GM13977 (cell line): ENCODE results near the gene TMEM91.

Experiments
- DNase-seq: peaks from one replicate; pipeline ENCODE4 v3.0.0; 2012; ENCODE audit warnings: low spot score
- in situ Hi-C: fragments of 300-500 bp; cut with MboI; formaldehyde crosslinking; loops from one replicate; pipeline ENCODE4 v1.12.0; 2022; ENCODE audit warnings: low sequenced_read_pairs, low pct_unique_long_range_greater_than_20kb, mixed read lengths, inconsistent platforms; ENCODE audit not compliant: unreplicated experiment
- TF ChIP-seq, protein P1 (sequence below): IDR thresholded peaks from 2 replicates; pipeline ENCODE4 v1.5.1; 2012; ENCODE audit warnings: mild to moderate bottlenecking, control low read depth; ENCODE audit not compliant: insufficient read depth; ENCODE audit errors: extremely low read depth, missing control alignments

The TMEM91 gene

DNA sequence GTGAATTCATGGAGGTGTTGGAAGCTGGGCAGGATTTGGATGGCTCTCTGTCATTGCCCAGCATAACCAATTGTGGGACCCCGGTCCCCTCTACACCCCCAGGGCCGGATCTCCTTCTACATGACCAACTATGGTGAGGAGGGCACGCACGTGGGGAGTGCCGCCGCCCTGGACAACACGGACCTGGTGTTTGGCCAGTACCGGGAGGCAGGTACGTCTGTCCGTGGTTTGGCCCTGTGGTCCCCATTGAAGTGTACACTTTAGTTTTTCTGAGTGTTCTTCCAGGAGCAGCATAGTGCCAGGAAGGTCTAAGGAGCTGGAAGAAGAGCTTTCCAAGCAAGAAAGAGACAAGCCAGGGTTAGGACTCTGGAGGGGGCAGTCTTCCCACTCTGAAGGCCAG lies 37.6 kb downstream of the TMEM91 start:
- TF ChIP-seq, protein P1, sequence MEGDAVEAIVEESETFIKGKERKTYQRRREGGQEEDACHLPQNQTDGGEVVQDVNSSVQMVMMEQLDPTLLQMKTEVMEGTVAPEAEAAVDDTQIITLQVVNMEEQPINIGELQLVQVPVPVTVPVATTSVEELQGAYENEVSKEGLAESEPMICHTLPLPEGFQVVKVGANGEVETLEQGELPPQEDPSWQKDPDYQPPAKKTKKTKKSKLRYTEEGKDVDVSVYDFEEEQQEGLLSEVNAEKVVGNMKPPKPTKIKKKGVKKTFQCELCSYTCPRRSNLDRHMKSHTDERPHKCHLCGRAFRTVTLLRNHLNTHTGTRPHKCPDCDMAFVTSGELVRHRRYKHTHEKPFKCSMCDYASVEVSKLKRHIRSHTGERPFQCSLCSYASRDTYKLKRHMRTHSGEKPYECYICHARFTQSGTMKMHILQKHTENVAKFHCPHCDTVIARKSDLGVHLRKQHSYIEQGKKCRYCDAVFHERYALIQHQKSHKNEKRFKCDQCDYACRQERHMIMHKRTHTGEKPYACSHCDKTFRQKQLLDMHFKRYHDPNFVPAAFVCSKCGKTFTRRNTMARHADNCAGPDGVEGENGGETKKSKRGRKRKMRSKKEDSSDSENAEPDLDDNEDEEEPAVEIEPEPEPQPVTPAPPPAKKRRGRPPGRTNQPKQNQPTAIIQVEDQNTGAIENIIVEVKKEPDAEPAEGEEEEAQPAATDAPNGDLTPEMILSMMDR = no peak
- in situ Hi-C loops = no loop called here
- DNase-seq = no peak

DNA sequence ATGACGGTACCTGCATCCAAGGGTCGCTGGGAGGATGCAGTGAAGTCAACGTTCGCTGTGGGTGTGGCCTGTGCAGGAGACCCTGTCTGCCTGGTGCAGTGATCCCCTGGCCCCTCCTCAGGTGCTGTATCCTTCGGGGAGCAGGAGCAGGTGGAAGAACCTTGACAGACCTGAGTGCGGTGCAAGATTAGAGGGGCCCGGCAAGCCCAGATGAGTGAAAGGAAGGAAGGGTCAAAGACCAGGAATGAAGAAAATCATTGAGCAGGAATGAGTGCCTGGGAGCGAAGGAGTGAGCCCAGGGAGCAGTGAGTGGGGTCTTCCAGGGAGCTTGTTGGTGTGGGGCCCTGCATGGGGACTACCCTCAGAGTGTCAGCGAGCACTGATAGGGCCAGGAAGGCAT lies 38.1 kb downstream of the TMEM91 start:
- DNase-seq = no peak
- TF ChIP-seq, protein P1 = no peak
- in situ Hi-C loops = no loop called here

GRCh38 chr19:41415154-41415571 lies 38.8 kb downstream of the TMEM91 start:
- DNase-seq = no peak
- in situ Hi-C loops = no loop called here
- TF ChIP-seq, protein P1 = no peak

GRCh38 chr19:41416194-41416674 lies 39.9 kb downstream of the TMEM91 start:
- in situ Hi-C loops = no loop called here
- no peak for DNase-seq
- TF ChIP-seq, protein P1 = no peak

GRCh38 chr19:41420101-41420880 lies 44.0 kb downstream of the TMEM91 start:
- TF ChIP-seq, protein P1 = no peak
- no peak for DNase-seq

DNA sequence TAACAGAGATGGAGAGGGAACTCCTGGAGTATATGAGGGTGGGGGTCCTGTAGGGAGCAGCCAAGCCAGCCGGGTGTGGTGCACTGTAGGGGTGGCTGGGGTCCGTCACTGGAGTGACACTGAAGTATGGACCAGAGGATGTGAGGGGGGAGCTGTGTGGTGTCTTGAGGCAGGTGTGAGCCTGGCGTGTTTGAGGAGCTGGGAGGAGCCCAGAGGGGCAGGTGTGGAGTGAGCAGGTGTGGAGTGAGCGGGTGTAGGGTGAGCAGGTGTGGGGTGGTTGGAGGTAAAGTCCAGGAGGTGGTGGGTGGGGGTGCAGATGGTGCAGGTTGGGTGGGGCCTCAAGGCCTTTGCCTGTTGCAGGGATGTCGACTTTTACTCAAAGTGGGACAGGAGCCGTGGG lies 45.0 kb downstream of the TMEM91 start:
- in situ Hi-C loops = no loop called here
- TF ChIP-seq, protein P1 = no peak
- DNase-seq = no peak

More at GRCh38 chr19:41420101-41420880, 44.0 kb downstream of the TMEM91 start:
- in situ Hi-C loops = no loop called here
